Kidney epithelial cell (primary cell): Measurements from ENCODE around the gene B4GALNT2. TPM values are rescaled to one million over a fixed set of nuclear protein-coding genes. Genes with fewer than 3 reads are reported as not detected.
"Not testable (repeated sequence)": the region's sequence is repeated elsewhere in the genome, so short reads cannot be mapped to it uniquely, and the experiment has no call there.

Source experiments
- DNase-seq: peaks from one replicate; pipeline ENCODE4 v3.0.0-alpha.2; 2010; ENCODE audit warnings: low read depth
- H3K27me3 ChIP-seq: 2 replicates; pipeline ENCODE4 v1.6.0; 2011; ENCODE audit warnings: low read length; ENCODE audit not compliant: control insufficient read depth, insufficient read depth
- H3K36me3 ChIP-seq: 2 replicates; pipeline ENCODE4 v1.5.1; 2011; ENCODE audit warnings: low read length; ENCODE audit not compliant: control insufficient read depth, insufficient read depth
- H3K4me3 ChIP-seq: 2 replicates; pipeline ENCODE4 v1.5.1; 2011; ENCODE audit warnings: low read depth, mild to moderate bottlenecking, control low read depth, low read length
- total RNA-seq: library from RNA; depleted of rRNA; stranded (reverse); fragments of >200 nt; gene quantifications from 2 replicates; pipeline ENCODE4 v1.2.3, GENCODE V29; 2015
- TF ChIP-seq, protein P1 (sequence below): IDR thresholded peaks from 2 replicates; pipeline ENCODE4 v1.5.1; 2011; ENCODE audit warnings: mild to moderate bottlenecking, moderate library complexity, low read length, control low read depth, inconsistent platforms; ENCODE audit not compliant: insufficient read depth, poor library complexity, severe bottlenecking

The B4GALNT2 gene
- total RNA-seq, 1 donor from 2014 or later = 0.50 TPM

GRCh38 chr17:49090878-49091594 lies 41.5 kb upstream of the B4GALNT2 start:
- Histone ChIP-seq H3K36me3 (no peaks in the 10 kb centered on the region), H3K27me3 (no peaks in the 10 kb centered on the region), H3K4me3 (no peak overlapping the region)
- no peak for DNase-seq
- TF ChIP-seq, protein P1, sequence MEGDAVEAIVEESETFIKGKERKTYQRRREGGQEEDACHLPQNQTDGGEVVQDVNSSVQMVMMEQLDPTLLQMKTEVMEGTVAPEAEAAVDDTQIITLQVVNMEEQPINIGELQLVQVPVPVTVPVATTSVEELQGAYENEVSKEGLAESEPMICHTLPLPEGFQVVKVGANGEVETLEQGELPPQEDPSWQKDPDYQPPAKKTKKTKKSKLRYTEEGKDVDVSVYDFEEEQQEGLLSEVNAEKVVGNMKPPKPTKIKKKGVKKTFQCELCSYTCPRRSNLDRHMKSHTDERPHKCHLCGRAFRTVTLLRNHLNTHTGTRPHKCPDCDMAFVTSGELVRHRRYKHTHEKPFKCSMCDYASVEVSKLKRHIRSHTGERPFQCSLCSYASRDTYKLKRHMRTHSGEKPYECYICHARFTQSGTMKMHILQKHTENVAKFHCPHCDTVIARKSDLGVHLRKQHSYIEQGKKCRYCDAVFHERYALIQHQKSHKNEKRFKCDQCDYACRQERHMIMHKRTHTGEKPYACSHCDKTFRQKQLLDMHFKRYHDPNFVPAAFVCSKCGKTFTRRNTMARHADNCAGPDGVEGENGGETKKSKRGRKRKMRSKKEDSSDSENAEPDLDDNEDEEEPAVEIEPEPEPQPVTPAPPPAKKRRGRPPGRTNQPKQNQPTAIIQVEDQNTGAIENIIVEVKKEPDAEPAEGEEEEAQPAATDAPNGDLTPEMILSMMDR = no peak

DNA sequence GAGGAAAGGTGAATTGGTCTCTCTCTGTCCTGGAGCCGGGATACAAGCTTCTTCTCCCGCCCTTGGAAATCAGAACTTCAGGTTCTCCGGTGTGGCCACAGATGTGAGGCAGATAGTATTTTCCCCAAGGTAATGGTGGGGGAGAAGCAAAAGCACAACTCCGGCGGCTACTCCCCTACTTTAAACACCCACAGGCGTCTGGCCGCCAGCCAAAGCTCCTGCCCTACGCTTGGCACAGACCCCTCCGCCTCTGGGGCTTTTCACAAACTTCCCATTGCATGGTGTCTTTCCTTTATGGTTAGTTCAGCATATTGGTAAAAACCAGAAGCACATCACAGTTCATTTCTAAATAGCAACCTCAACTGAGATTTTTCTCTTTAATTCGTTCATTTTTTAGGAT lies 39.4 kb upstream of the B4GALNT2 start:
- DNase-seq = no peak
- no peaks in the 10 kb centered on the region for H3K27me3 ChIP-seq
- no peaks in the 10 kb centered on the region for H3K36me3 ChIP-seq
- TF ChIP-seq, protein P1 = no peak
- no peak overlapping the region for H3K4me3 ChIP-seq

GRCh38 chr17:49100601-49101000 lies 32.0 kb upstream of the B4GALNT2 start:
- no peaks in the 10 kb centered on the region for H3K27me3 ChIP-seq
- TF ChIP-seq, protein P1 = no peak

DNA sequence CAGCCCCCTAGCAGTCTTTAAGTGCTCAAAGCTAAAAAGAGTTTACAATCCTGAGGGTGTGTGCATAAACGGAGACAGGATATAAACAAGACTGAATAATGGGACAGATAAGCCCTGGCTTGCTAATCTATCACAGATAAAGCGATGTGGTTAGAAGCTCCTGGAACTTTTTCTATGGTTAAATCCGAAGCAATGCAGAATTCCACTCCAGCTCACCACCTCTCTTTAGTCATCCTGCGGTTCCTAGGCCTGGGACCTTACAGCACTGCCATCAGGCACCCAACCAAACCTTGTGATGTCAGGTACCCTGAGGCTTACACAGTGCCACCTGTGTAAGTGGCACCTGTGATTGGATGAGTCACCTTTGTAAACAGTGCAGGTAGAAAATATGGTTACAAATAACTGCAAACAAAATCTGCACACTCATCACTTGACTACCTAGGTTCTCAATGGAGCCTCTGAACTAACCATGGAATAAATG lies 31.5 kb upstream of the B4GALNT2 start:
- Histone ChIP-seq H3K4me3 (no peak overlapping the region), H3K36me3 (no peaks in the 10 kb centered on the region), H3K27me3 (no peaks in the 10 kb centered on the region)
- TF ChIP-seq, protein P1 = no peak
- no peak for DNase-seq

More at GRCh38 chr17:49100601-49101000, 32.0 kb upstream of the B4GALNT2 start:
- Histone ChIP-seq H3K36me3 (no peaks in the 10 kb centered on the region), H3K4me3 (no peak overlapping the region)
- no peak for DNase-seq

GRCh38 chr17:49103360-49103759 lies 29.2 kb upstream of the B4GALNT2 start:
- not testable (repeated sequence) for H3K27me3 ChIP-seq, H3K36me3 ChIP-seq, DNase-seq, H3K4me3 ChIP-seq

GRCh38 chr17:49104511-49105074 lies 28.0 kb upstream of the B4GALNT2 start:
- no peaks in the 10 kb centered on the region for H3K27me3 ChIP-seq
- TF ChIP-seq, protein P1 = no peak
- no peak overlapping the region for H3K4me3 ChIP-seq
- no peaks in the 10 kb centered on the region for H3K36me3 ChIP-seq
- DNase-seq = no peak
